ENCODE results near the gene LDB1.

Gene LDB1

GRCh38 chr10:102065561-102066398 is 54.4 kb downstream of the LDB1 start:
- in situ Hi-C loops (cut with MboI; ENCODE audit: low sequenced_read_pairs): no loop called here

- in situ Hi-C loops (cut with MboI; ENCODE audit: low sequenced_read_pairs): no loop called here
Measured at GRCh38 chr10:102064868-102065560, 55.2 kb downstream of the LDB1 start, which contains the start of gene HPS6. TSS of gene HPS6 (plus strand) at chr10:102065349. CDS start at chr10:102065475, 126 bp downstream.

GRCh38 chr10:102064503-102064867 is 55.7 kb downstream of the LDB1 start:
- in situ Hi-C loops (cut with MboI; ENCODE audit: low sequenced_read_pairs): no loop called here

- in situ Hi-C loops (cut with MboI; ENCODE audit: low sequenced_read_pairs): no loop called here
Measured at GRCh38 chr10:102059987-102060386, 60.2 kb downstream of the LDB1 start.

All from HL-60/S4 treated with retinoic acid at 250 ng/mL for 4 days and 3 days (cell line).